Measurements from ENCODE around the gene HNRNPK.

- TF ChIP-seq CTCF (IDR thresholded peaks at IDR 0.05), result no peak
- no peak for TF ChIP-seq POLR2A (IDR thresholded peaks at IDR 0.05)
Measured at GRCh38 chr9:83991355-83991754, 11.3 kb upstream of the HNRNPK start.
